GM03348 (cell line): ENCODE measurements around the gene LMO3.

Source experiments
- DNase-seq: peaks from one replicate; pipeline ENCODE4 v3.0.0; 2012; ENCODE audit warnings: low spot score

LMO3 gene

GRCh38 chr12:16600525-16600924 lies 5.4 kb downstream of the LMO3 start:
- DNase-seq = no peak

- no peak for DNase-seq
Observed at GRCh38 chr12:16599081-16599480, 6.9 kb downstream of the LMO3 start.

DNA sequence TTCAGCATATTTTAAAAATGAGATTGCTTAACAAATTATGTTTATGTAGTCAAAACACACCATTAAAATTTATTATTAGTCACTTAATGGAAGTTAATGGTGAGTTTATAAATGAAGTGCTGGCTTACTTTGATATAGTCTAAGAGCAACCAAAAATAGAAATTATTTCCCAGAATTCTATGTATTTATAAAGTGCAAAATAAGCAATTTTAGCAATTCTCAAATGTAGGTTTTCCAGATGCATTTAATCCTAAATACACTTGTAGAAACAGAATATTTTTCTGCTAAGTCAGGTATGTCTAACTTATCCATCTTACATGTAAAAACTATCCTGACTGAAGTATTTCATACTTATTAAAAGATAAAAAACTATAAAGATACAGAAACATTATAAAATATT lies 11.2 kb downstream of the LMO3 start:
- no peak for DNase-seq

DNA sequence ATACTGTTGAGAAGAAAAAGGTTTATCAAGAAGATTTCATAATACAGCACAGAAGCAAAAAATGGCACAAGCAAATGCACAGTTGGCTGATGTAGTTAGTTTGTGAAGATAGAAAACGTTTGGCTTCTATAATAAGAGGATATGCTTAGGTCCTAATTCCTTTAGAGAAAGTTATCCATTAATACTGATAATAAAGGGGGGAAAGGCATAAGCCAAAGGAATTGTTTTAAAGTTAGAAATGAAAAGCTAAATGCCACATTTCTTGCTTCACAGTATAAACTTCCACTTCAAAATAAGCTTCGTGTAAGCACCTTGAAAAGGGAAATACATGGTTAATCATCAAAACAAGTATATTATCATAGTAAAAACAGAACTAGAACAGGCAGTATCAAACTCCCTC lies 12.4 kb downstream of the LMO3 start:
- no peak for DNase-seq

- DNase-seq = no peak
Observed at GRCh38 chr12:16590645-16591044, 15.3 kb downstream of the LMO3 start.

GRCh38 chr12:16588812-16589211 lies 17.1 kb downstream of the LMO3 start:
- no peak for DNase-seq

- no peak for DNase-seq
Observed at GRCh38 chr12:16587514-16587913, 18.4 kb downstream of the LMO3 start.

- DNase-seq = no peak
Observed at GRCh38 chr12:16587110-16587453, 18.9 kb downstream of the LMO3 start.

DNA sequence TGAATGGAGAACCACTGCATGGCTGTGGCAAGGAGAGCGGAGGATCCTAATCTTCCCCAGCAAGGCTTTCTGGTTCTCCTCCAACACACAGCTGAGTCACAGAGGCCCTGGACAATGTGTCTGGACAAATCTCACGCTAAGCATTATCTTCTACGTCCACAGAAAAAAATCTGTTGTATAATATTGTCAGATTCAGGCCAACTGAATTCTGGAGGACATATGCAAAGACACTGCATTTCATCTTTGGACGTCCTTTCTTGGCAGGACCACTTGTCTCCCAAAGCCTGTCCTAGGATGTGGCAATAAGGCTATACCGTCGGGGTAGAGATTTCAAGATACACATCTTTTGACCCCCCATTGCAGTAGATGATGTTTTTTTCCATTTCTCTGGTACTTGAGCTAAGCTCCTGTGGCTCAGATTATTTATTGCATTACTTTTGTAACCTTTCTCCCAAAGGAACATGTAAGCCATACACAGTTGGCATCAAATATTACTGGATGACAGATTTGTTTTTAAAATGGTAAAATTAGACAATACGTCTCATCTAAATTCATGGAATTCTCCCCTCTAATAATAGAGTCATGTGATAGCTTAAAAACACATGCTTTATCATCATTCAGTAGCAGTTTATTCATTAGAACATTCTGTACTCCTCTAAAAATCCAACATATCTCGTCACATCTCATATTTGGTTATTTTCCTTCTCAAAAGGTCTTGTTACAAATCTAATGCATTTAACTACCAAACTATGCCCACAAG lies 19.4 kb downstream of the LMO3 start:
- peak; percentile 23 for DNase-seq

DNA sequence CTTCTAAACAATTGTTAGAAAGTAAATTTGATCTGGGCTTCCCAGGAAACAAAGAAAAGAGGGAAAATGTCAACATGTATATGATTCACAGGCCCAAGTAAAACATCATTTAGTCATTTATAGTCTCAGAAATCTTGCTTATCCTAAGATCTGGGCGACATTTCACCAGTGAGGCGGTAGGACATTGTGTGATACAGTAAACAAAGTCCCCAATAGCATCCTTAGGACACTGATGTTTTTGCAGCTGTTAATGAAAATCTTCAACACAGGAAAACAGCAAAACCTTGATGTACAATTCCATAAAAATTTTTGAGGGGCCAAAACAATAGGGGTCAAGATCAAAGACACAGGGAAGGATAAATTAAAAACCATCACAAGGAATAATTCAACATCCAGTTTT lies 20.2 kb downstream of the LMO3 start:
- no peak for DNase-seq

DNA sequence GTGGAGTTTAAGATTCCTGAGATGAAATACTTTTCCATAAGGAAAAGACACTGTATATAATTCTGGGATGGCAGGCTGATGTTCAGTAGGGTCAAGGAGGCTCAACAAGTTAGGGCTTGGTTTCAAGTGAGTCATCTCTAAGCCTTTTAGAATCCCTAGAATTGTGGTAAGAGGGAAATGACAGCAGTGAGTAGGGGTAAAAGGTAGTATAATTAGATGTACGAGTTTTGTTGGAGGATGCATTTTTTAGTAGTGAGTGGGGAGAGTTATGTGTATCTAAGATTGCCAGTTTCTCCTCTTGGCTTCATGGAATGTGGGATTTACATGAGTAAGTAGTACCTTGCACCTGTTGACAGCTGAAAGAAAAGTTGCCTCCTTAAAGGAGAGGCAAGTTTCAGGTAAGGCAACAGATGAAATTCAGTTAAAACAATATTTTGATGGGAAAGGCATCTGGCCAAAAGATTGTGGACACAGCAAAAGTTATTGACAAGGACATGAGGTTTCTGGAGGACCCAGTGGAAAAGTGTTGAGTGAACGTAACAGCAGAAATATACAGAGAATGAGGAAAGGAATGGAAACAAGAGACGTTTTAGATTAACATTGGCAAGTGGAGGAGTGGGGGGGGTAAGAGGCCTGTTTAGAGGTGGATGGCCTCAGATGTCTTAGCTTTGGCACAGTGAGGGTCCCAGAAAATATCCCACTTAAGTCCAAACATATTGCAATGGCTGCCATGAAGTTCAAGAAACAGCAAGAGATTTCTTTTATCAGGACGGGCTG lies 21.8 kb downstream of the LMO3 start:
- DNase-seq = no peak

DNA sequence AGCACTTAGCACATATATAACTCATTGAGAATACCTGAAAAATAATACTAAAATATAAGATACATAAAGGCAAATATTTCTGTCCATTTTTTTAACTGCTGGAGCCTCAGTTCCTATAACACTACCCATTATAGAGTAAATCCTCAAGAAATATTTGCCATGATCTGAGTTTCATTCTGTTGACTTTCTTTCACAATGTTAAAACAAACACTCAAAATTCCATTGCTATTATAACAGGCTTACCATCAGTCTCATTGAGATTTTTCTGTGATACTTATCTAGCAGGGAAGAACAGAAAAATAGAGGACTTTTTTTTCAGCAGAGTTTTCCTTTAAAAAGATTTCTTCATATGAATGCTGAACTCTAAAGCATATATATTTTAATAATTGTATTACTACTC lies 24.5 kb downstream of the LMO3 start:
- no peak for DNase-seq

- DNase-seq = no peak
Observed at GRCh38 chr12:16579041-16579440, 26.9 kb downstream of the LMO3 start.

DNA sequence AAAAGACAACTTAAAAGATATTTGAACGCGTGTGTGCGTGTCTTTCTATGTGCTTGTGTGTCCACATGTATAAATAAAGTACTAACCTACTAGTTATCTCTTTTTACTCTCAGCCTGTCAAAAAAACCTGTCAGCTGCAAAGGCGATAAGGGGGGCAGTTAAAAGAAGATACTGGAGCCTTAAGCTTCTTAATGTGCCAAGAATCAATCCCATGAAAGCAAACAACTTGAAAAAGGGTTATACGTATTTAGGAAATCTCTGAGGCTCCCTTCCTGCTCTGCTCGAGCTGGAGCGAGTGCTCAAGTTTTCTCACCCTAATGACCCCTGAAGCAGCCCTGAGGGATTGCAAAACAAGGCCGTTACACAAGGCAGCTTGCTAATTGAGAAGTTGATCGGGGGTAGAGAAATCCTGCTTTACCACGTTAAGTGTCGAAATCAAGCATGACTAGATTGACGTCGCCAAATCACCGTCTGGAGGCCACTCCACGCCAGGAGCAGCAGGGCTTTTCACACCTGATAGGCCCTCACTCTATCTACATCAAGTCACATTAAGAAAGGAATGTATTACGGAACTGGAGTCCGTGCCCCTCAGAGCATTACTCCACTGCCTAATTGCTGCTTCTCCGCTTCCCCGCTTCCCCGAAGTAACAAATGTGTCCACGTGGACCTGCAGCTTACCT lies 32.4 kb downstream of the LMO3 start:
- no peak for DNase-seq

GRCh38 chr12:16568873-16569272 lies 37.1 kb downstream of the LMO3 start:
- no peak for DNase-seq

GRCh38 chr12:16564675-16565074 lies 41.3 kb downstream of the LMO3 start:
- no peak for DNase-seq

GRCh38 chr12:16563504-16563903 lies 42.5 kb downstream of the LMO3 start:
- DNase-seq = no peak

GRCh38 chr12:16562921-16563320 lies 43.0 kb downstream of the LMO3 start:
- no peak for DNase-seq

GRCh38 chr12:16562435-16562834 lies 43.5 kb downstream of the LMO3 start:
- no peak for DNase-seq

- DNase-seq = no peak
Observed at GRCh38 chr12:16560273-16560672, 45.7 kb downstream of the LMO3 start.

DNA sequence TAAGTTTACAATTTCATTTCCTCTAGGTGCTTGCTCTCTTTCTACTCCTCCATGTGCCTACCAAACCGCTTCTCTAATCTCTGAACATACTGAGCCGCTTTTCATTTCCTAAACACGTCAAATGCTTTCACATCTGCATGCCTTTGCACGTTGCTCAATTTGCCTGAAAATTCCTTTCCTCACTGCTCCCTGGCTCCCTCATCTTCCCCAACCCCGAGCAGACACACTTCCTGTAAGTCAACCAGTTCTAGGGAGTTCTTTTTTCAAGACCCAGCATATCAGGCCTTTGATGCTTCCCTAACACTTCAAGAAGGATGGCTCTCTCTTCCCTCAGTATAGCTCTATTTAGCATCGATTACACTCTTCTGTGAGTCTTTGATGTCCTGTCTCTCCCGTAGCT lies 50.3 kb downstream of the LMO3 start:
- peak; percentile 16 for DNase-seq

GRCh38 chr12:16553457-16553856 lies 52.5 kb downstream of the LMO3 start:
- DNase-seq = no peak

DNA sequence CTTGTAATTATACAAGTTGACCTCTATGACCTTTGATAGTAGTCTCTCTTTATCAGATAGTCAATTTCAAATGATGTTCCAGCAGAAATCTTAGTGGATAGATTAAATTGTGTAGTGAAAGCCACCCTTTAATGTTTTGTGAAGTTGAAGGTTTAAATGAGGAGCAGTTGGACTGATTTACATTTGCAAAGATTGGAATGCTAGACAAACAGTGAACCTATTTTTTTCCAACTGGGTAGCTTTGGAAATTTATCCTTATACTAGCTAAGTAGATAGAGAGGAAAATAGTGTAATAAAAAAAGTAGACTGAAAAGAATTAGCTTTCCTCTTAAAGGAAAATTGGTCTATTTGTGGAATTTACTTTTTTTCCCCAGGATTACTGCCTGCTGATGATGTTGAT lies 53.7 kb downstream of the LMO3 start:
- DNase-seq = no peak
